Immature natural killer cell (primary cell): ENCODE results near the gene COX18. TPM values are rescaled to one million over a fixed set of nuclear protein-coding genes. Genes with fewer than 3 reads are reported as not detected.

Experiments
- polyA plus RNA-seq, 3 donors: library from polyadenylated mRNA; unstranded; fragments of 300-500 nt; fragmentation: Illumina TruSeq; gene quantifications; one replicate each; pipeline ENCODE4 v1.2.3, GENCODE V29; 2021

COX18 gene
- polyA plus RNA-seq, 3 donors from 2014 or later, result 4.9 to 6.7 (median 4.9) TPM

Other genes with a start within 250 kb of the COX18 start
- gene ANKRD17, start 189.1 kb upstream of the COX18 start, polyA plus RNA-seq, result 10 to 100 TPM in 1 of 3 donors, 1 to 10 TPM in 2; 4.8 to 15.9 (median 8.5) TPM